Measurements from ENCODE around the gene ARHGEF10L. TPM values are rescaled to one million over a fixed set of nuclear protein-coding genes. Genes with fewer than 3 reads are reported as not detected.
"Not testable (repeated sequence)": the region's sequence is repeated elsewhere in the genome, so short reads cannot be mapped to it uniquely, and the experiment has no call there.

ARHGEF10L gene, protein sequence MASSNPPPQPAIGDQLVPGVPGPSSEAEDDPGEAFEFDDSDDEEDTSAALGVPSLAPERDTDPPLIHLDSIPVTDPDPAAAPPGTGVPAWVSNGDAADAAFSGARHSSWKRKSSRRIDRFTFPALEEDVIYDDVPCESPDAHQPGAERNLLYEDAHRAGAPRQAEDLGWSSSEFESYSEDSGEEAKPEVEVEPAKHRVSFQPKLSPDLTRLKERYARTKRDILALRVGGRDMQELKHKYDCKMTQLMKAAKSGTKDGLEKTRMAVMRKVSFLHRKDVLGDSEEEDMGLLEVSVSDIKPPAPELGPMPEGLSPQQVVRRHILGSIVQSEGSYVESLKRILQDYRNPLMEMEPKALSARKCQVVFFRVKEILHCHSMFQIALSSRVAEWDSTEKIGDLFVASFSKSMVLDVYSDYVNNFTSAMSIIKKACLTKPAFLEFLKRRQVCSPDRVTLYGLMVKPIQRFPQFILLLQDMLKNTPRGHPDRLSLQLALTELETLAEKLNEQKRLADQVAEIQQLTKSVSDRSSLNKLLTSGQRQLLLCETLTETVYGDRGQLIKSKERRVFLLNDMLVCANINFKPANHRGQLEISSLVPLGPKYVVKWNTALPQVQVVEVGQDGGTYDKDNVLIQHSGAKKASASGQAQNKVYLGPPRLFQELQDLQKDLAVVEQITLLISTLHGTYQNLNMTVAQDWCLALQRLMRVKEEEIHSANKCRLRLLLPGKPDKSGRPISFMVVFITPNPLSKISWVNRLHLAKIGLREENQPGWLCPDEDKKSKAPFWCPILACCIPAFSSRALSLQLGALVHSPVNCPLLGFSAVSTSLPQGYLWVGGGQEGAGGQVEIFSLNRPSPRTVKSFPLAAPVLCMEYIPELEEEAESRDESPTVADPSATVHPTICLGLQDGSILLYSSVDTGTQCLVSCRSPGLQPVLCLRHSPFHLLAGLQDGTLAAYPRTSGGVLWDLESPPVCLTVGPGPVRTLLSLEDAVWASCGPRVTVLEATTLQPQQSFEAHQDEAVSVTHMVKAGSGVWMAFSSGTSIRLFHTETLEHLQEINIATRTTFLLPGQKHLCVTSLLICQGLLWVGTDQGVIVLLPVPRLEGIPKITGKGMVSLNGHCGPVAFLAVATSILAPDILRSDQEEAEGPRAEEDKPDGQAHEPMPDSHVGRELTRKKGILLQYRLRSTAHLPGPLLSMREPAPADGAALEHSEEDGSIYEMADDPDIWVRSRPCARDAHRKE (N-terminal part only)
- total RNA-seq, result 10 to 100 TPM; 81.4 to 93.1 TPM

DNA sequence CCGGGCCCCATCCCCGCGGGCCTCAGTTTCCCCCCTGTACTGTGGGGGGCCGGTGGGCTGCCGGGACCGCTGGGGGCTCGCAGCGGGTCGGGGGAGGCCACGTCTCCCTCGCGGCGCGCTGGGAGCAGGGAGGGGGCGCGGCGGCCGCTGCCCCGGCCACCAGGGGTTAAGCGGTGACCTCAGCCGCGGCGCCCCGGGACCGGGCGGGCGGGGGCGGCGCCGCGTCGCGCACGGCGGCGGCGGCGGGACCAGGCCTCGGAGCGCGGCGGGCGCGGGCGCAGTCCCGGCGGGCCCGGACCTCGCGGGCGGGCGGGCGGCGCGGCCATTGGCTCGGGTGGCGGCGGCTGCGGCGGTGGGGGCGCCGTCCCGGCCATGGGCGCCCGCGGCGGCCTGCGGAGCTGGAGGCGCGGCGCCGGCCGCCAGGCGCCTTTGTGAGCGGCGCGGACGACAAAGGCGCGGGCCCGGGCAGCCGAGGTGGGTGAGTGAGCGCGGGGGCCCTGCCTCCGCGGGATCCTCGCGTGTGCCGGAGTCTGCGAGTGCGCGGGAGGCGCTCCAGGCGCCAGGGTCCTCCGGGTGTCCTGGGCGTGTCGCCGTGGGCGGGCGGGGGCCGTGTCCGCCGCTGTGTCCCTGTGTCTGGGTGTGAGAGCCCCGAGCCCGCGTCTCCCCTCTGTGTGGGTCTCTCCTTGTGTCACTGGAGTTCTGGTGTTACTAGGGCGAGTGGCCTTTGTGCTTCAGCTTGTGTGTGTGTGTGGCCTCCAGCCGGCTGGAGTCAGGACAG, at the start of gene ARHGEF10L:
TSS of gene ARHGEF10L (plus strand) at position 222 of the 778 bp plus-strand sequence. CDS start 40,898 bp downstream, outside the sequence.
- Histone ChIP-seq H3K4me3 (peak within 1 kb of the TSS; percentile 21 to 40), H3K27me3 (no peaks in the 10 kb centered on the region), H3K9me3 (no peaks in the 10 kb centered on the region), H3K36me3 (replicated peaks in 1 of 2; ENCODE audit: insufficient read depth in 1 of 2, low read depth in 2 of 2) (no peaks in the 10 kb centered on the region), H3K4me1 (peaks cover 28% of the 10 kb centered on the region), H3K27ac (peak within 1 kb of the TSS; percentile 62 to 75 (median 72))
- WGBS, 2 donors, result 0% methylated on average over 31 of the region's 108 CpGs; no CpG with 5 or more reads in 1 of the 2 donors
- ATAC-seq, result peak; percentile 84
- TF ChIP-seq CTCF (IDR thresholded peaks at IDR 0.05) (peak in 1 of 7 experiments; percentile 16), POLR2A (IDR thresholded peaks at IDR 0.05) (peak in 1 of 3 donors; percentile 34)
- intact Hi-C loops (cut with DNase I), result no loop called here
- DNase-seq, result peak in 3 of 4 donors; percentile 39 to 57 (median 43)

DNA sequence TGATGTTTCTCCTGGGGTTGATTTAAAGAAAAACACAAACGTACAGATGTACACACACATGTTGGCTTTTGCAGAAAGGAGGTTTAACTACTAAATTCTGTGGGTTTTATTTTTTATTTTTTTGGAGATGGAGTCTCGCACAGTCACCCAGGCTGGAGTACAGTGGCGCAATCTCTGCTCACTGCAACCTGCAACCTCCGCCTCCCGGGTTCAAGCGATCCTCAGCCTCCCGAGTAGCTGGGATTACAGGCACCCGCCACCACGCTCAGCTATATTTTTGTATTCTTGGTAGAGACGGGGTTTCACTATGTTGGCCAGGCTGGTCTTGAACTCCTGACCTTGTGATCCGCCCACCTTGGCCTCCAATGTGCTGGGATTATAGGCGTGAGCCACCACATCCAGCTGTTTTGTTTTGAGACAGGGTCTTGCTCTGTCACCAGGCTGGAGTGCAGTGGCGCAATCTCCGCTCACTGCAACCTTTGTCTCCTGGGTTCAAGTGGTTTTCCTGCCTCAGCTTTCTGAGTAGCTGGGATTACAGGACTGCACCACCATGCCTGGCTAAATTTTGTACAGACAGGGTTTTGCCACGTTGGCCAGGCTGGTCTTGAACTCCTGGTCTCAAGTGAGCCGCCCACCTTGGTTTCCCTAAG, 49.6 kb upstream of the ARHGEF10L start:
- H3K27me3 ChIP-seq; DNase-seq; ATAC-seq; H3K9me3 ChIP-seq; H3K27ac ChIP-seq; H3K36me3 ChIP-seq (replicated peaks in 1 of 2; ENCODE audit: insufficient read depth in 1 of 2, low read depth in 2 of 2); H3K4me3 ChIP-seq; H3K4me1 ChIP-seq; intact Hi-C loops (cut with DNase I): not testable (repeated sequence)
- 83 to 88% methylated on average over 11 to 16 of the region's 16 CpGs for WGBS, 2 donors

- intact Hi-C loops (cut with DNase I); H3K36me3 ChIP-seq (replicated peaks in 1 of 2; ENCODE audit: insufficient read depth in 1 of 2, low read depth in 2 of 2); H3K27me3 ChIP-seq; H3K4me3 ChIP-seq; DNase-seq; H3K27ac ChIP-seq; ATAC-seq; H3K4me1 ChIP-seq; H3K9me3 ChIP-seq: not testable (repeated sequence)
- 68 to 72% methylated on average over 6 of the region's 6 CpGs for WGBS, 2 donors
Measured at GRCh38 chr1:17490667-17491066, 48.8 kb upstream of the ARHGEF10L start.

GRCh38 chr1:17494114-17494729, 45.3 kb upstream of the ARHGEF10L start:
- TF ChIP-seq CTCF (IDR thresholded peaks at IDR 0.05), result peak; percentile 68 to 88 (median 83)
- TF ChIP-seq POLR2A (IDR thresholded peaks at IDR 0.05), result no peak
- ATAC-seq (peak; percentile 68), DNase-seq (peak; percentile 63 to 79 (median 74))
- H3K36me3 ChIP-seq (replicated peaks in 1 of 2; ENCODE audit: insufficient read depth in 1 of 2, low read depth in 2 of 2), result no peaks in the 10 kb centered on the region
- intact Hi-C loops (cut with DNase I), result no loop called here
- H3K27ac ChIP-seq, result no peak overlapping the region
- H3K4me1 ChIP-seq, result no peaks in the 10 kb centered on the region
- H3K4me3 ChIP-seq, result no peak overlapping the region
- no peaks in the 10 kb centered on the region for H3K27me3 ChIP-seq
- 18 to 30% methylated on average over 3 to 5 of the region's 5 CpGs for WGBS, 2 donors
- no peaks in the 10 kb centered on the region for H3K9me3 ChIP-seq
